H9 (cell line): ENCODE results near the gene PCLAF. TPM values are rescaled to one million over a fixed set of nuclear protein-coding genes. Genes with fewer than 3 reads are reported as not detected.
A peak's percentile ranks its signal among the peaks of the same experiment; 100 is the strongest.

Experiments used
- DNase-seq: peaks from one replicate; pipeline ENCODE4 v3.0.0-alpha.2; 2017
- H2AFZ ChIP-seq: one replicate; pipeline ENCODE4 v1.6.1; 2013; ENCODE audit warnings: mild to moderate bottlenecking, low read length, control low read depth, moderate library complexity
- H2AK5ac ChIP-seq: 2 replicates; pipeline ENCODE4 v1.6.1; 2013; ENCODE audit warnings: low read length, control low read depth, mixed read lengths; ENCODE audit not compliant: insufficient read length
- H2BK120ac ChIP-seq: one replicate; pipeline ENCODE4 v1.6.1; 2013; ENCODE audit warnings: low read depth, mild to moderate bottlenecking, low read length, control low read depth, inconsistent platforms; ENCODE audit not compliant: poor library complexity, severe bottlenecking
- H2BK12ac ChIP-seq: 2 replicates; pipeline ENCODE4 v1.6.1; 2013; ENCODE audit warnings: low read length, control low read depth, mixed read lengths, low read depth; ENCODE audit not compliant: insufficient read length
- H2BK15ac ChIP-seq: 2 replicates; pipeline ENCODE4 v1.6.1; 2013; ENCODE audit warnings: low read depth, low read length, control low read depth
- H2BK20ac ChIP-seq: one replicate; pipeline ENCODE4 v1.6.1; 2013; ENCODE audit warnings: low read depth, mild to moderate bottlenecking, low read length, control low read depth, inconsistent platforms; ENCODE audit not compliant: poor library complexity, severe bottlenecking
- H2BK5ac ChIP-seq: 2 replicates; pipeline ENCODE4 v1.6.1; 2013; ENCODE audit warnings: low read length, control low read depth, mixed read lengths; ENCODE audit not compliant: insufficient read length
- H3K14ac ChIP-seq: 2 replicates; pipeline ENCODE4 v1.6.1; 2013; ENCODE audit warnings: low read length, control low read depth; ENCODE audit not compliant: insufficient read depth
- H3K18ac ChIP-seq: 2 replicates; pipeline ENCODE4 v1.6.1; 2013; ENCODE audit warnings: low read depth, mild to moderate bottlenecking, mixed read lengths, low read length, control low read depth; ENCODE audit not compliant: insufficient read length
- H3K23ac ChIP-seq: 2 replicates; pipeline ENCODE4 v1.6.1; 2013; ENCODE audit warnings: low read length, control low read depth, mixed read lengths, low read depth; ENCODE audit not compliant: insufficient read length
- H3K23me2 ChIP-seq: 2 replicates; pipeline ENCODE4 v1.6.1; 2013; ENCODE audit warnings: low read depth, mild to moderate bottlenecking, mixed read lengths, low read length, control low read depth; ENCODE audit not compliant: insufficient read length, poor library complexity, severe bottlenecking
- H3K27ac ChIP-seq: 2 replicates; pipeline ENCODE4 v1.5.1; 2013; ENCODE audit warnings: low read length, control low read depth, mixed read lengths, low read depth; ENCODE audit not compliant: insufficient read length
- H3K27me3 ChIP-seq: 2 replicates; pipeline ENCODE4 v1.6.1; 2013; ENCODE audit warnings: low read length, control low read depth, inconsistent platforms; ENCODE audit not compliant: insufficient read depth
- H3K4ac ChIP-seq: 2 replicates; pipeline ENCODE4 v1.6.1; 2013; ENCODE audit warnings: low read depth, mild to moderate bottlenecking, control low read depth, inconsistent platforms, low read length, moderate library complexity
- H3K4me1 ChIP-seq: 2 replicates; pipeline ENCODE4 v1.6.1; 2013; ENCODE audit warnings: low read length, control low read depth, inconsistent platforms; ENCODE audit not compliant: insufficient read depth
- H3K4me2 ChIP-seq: 2 replicates; pipeline ENCODE4 v1.6.1; 2013; ENCODE audit warnings: low read length, control low read depth, mixed read lengths; ENCODE audit not compliant: insufficient read length, insufficient read depth
- H3K56ac ChIP-seq: 2 replicates; pipeline ENCODE4 v1.6.1; 2013; ENCODE audit warnings: low read depth, mild to moderate bottlenecking, mixed read lengths, low read length, control low read depth; ENCODE audit not compliant: insufficient read length
- H3K79me1 ChIP-seq: 2 replicates; pipeline ENCODE4 v1.6.1; 2013; ENCODE audit warnings: low read depth, mild to moderate bottlenecking, moderate library complexity, low read length, control low read depth, inconsistent platforms; ENCODE audit not compliant: insufficient read depth, poor library complexity, severe bottlenecking
- H3K79me2 ChIP-seq: 2 replicates; pipeline ENCODE4 v1.6.1; 2013; ENCODE audit warnings: low read length, control low read depth, inconsistent platforms; ENCODE audit not compliant: insufficient read depth
- H3K9ac ChIP-seq: 2 replicates; pipeline ENCODE4 v1.6.1; 2013; ENCODE audit warnings: low read length, control low read depth, mixed read lengths; ENCODE audit not compliant: insufficient read length; ENCODE audit errors: extremely low read depth
- H3K9me3 ChIP-seq: one replicate; pipeline ENCODE4 v1.6.1; 2013; ENCODE audit warnings: low read depth, low read length, inconsistent platforms; ENCODE audit not compliant: control insufficient read depth
- H3T11ph ChIP-seq: one replicate; pipeline ENCODE4 v1.6.1; 2013; ENCODE audit warnings: mild to moderate bottlenecking, low read length, control low read depth, inconsistent platforms
- H4K20me1 ChIP-seq: one replicate; pipeline ENCODE4 v1.6.1; 2013; ENCODE audit not compliant: control insufficient read depth, insufficient read length, insufficient read depth
- H4K5ac ChIP-seq: 2 replicates; pipeline ENCODE4 v1.6.1; 2013; ENCODE audit warnings: low read depth, mild to moderate bottlenecking, mixed read lengths, low read length, control low read depth; ENCODE audit not compliant: insufficient read length
- H4K8ac ChIP-seq: replicated peaks from 2 replicates; pipeline ENCODE4 v1.6.1; 2013; ENCODE audit warnings: low read length, control low read depth, mixed read lengths, low read depth; ENCODE audit not compliant: insufficient read length
- H4K91ac ChIP-seq: 2 replicates; pipeline ENCODE4 v1.6.1; 2013; ENCODE audit warnings: low read depth, mild to moderate bottlenecking, moderate library complexity, mixed read lengths, low read length, control low read depth; ENCODE audit not compliant: insufficient read length
- H3K27ac Mint-ChIP-seq, 3 experiments: 2 replicates in 2 of 3; 3 replicates in 1 of 3; pipeline ENCODE4 v1.8.0; 2020 to 2021; ENCODE audit warnings: mixed read lengths in 3 of 3, mild to moderate bottlenecking in 1 of 3, moderate library complexity in 1 of 3
- H3K27me3 Mint-ChIP-seq: 2 replicates; pipeline ENCODE4 v1.8.0; 2021; ENCODE audit warnings: low read depth, mild to moderate bottlenecking, moderate library complexity, mixed read lengths
- H3K36me3 Mint-ChIP-seq, 3 experiments: 2 replicates in 2 of 3; 3 replicates in 1 of 3; pipeline ENCODE4 v1.8.0; 2020 to 2021; ENCODE audit warnings: low read depth in 3 of 3, mixed read lengths in 3 of 3; ENCODE audit not compliant: insufficient read depth in 1 of 3
- H3K4me1 Mint-ChIP-seq, 2 experiments: 2 replicates each; pipeline ENCODE4 v1.8.0; 2020; ENCODE audit warnings: mixed read lengths in 2 of 2
- H3K4me3 Mint-ChIP-seq, 2 experiments: 2 replicates in 1 of 2; 3 replicates in 1 of 2; pipeline ENCODE4 v1.8.0; 2020 to 2021; ENCODE audit warnings: mild to moderate bottlenecking in 2 of 2, mixed read lengths in 2 of 2, moderate library complexity in 1 of 2
- H3K9me3 Mint-ChIP-seq, 2 experiments: 2 replicates in 1 of 2; 3 replicates in 1 of 2; pipeline ENCODE4 v1.8.0; 2020; ENCODE audit warnings: mild to moderate bottlenecking in 2 of 2, mixed read lengths in 2 of 2, moderate library complexity in 1 of 2
- CTCF ChIP-seq: fragments of 200-600 bp; sonication (generic); conservative IDR thresholded peaks from 3 replicates; pipeline ENCODE4 v1.8.0; 2021; ENCODE audit warnings: antibody characterized with exemption, mild to moderate bottlenecking
- WGBS: extraction: QIAGEN DNeasy Blood & Tissue Kit; methylation state at CpG from one replicate; pipeline ENCODE4 v1.1.7; 2013; ENCODE audit warnings: missing lambda C conversion rate, low lambda C conversion rate, mixed read lengths; ENCODE audit not compliant: insufficient read length; ENCODE audit errors: extremely low coverage; 5-methylcytosine and 5-hydroxymethylcytosine counted together
- total RNA-seq: library from RNA; stranded (reverse); gene quantifications from 2 replicates; pipeline ENCODE4 v1.2.1, GENCODE V29; 2021

PCLAF gene
- total RNA-seq, 1 experiment from 2014 or later = 65.6 TPM

GRCh38 chr15:64430000-64430735, 48.9 kb upstream of the PCLAF start:
- TF ChIP-seq CTCF = no peak
- Histone ChIP-seq H2BK120ac (no peak overlapping the region), H2BK12ac (no peak overlapping the region), H4K20me1 (no peaks in the 10 kb centered on the region), H3K4ac (no peak overlapping the region), H2BK5ac (no peak overlapping the region), H2BK15ac (no peak overlapping the region), H3K23me2 (no peaks in the 10 kb centered on the region), H3K9ac (no peak overlapping the region), H3K23ac (no peak overlapping the region), H4K5ac (no peak overlapping the region), H2AFZ (no peak overlapping the region), H3K14ac (no peak overlapping the region), H4K91ac (no peak overlapping the region), H3K4me1 (no peaks in the 10 kb centered on the region), H3K79me2 (no peaks in the 10 kb centered on the region), H4K8ac (no peak overlapping the region), H2BK20ac (no peak overlapping the region), H3T11ph (no peak overlapping the region), H3K27me3 (no peaks in the 10 kb centered on the region), H3K79me1 (no peaks in the 10 kb centered on the region), H2AK5ac (no peak overlapping the region), H3K56ac (no peak overlapping the region), H3K4me2 (no peak overlapping the region), H3K18ac (no peak overlapping the region), H3K9me3 (no peaks in the 10 kb centered on the region), H3K27ac (no peak overlapping the region)
- H3K27me3 Mint-ChIP-seq = peaks cover 7% of the 10 kb centered on the region
- H3K36me3 Mint-ChIP-seq = peaks cover 3 to 24% (median 10%) of the 10 kb centered on the region in 3 experiments; a peak in 4 of 7 replicates
- WGBS = no CpG with 5 or more reads among the region's 3 CpGs
- H3K9me3 Mint-ChIP-seq = no peaks in the 10 kb centered on the region
- H3K27ac Mint-ChIP-seq = no peak overlapping the region; a peak in 1 of 7 replicates
- DNase-seq = peak; percentile 77
- H3K4me3 Mint-ChIP-seq = 0 out of 5 replicates have a peak overlapping the region, but pooled peaks of 1 of the 2 experiments have one; percentile 17
- H3K4me1 Mint-ChIP-seq = peaks cover 13 to 14% of the 10 kb centered on the region in 2 experiments
